Measurements from ENCODE around the gene DNLZ.
A peak's percentile ranks its signal among the peaks of the same experiment; 100 is the strongest.
"Not testable (repeated sequence)": the region's sequence is repeated elsewhere in the genome, so short reads cannot be mapped to it uniquely, and the experiment has no call there.

DNLZ gene

GRCh38 chr9:136363106-136363948, at the start of gene DNLZ:
Gene DNLZ, minus strand, starts transcription at chr9:136363744. Its CDS starts 30 bp downstream, at chr9:136363714.
- DNase-seq (ENCODE audit: low read depth) = peak; percentile 96

- DNase-seq (ENCODE audit: low read depth) = no peak
Observed at GRCh38 chr9:136412962-136413361, 49.4 kb upstream of the DNLZ start.

GRCh38 chr9:136411378-136411777, 47.8 kb upstream of the DNLZ start:
- no peak for DNase-seq (ENCODE audit: low read depth)

GRCh38 chr9:136410500-136411287, 47.1 kb upstream of the DNLZ start, which contains the start of the genes ENTR1 and PMPCA:
Gene ENTR1, minus strand, starts transcription at chr9:136410614. Its CDS starts 217 bp downstream, at chr9:136410397.
Gene PMPCA, plus strand, starts transcription at chr9:136410658. Its CDS starts 11 bp downstream, at chr9:136410669.
- peak; percentile 96 for DNase-seq (ENCODE audit: low read depth)

- peak; percentile 30 for DNase-seq (ENCODE audit: low read depth)
Observed at GRCh38 chr9:136409557-136410455, 46.3 kb upstream of the DNLZ start.

GRCh38 chr9:136407911-136408310, 44.4 kb upstream of the DNLZ start:
- no peak for DNase-seq (ENCODE audit: low read depth)

GRCh38 chr9:136407061-136407460, 43.5 kb upstream of the DNLZ start:
- not testable (repeated sequence) for DNase-seq (ENCODE audit: low read depth)

- not testable (repeated sequence) for DNase-seq (ENCODE audit: low read depth)
Observed at GRCh38 chr9:136405904-136406303, 42.4 kb upstream of the DNLZ start.

GRCh38 chr9:136405481-136405880, 41.9 kb upstream of the DNLZ start:
- DNase-seq (ENCODE audit: low read depth) = no peak

- DNase-seq (ENCODE audit: low read depth) = no peak
Observed at GRCh38 chr9:136404801-136405136, 41.2 kb upstream of the DNLZ start.

- peak; percentile 38 for DNase-seq (ENCODE audit: low read depth)
Observed at GRCh38 chr9:136403915-136404800, 40.6 kb upstream of the DNLZ start.

- DNase-seq (ENCODE audit: low read depth) = peak; percentile 66
Observed at GRCh38 chr9:136403538-136403914, 40.0 kb upstream of the DNLZ start.

- no peak for DNase-seq (ENCODE audit: low read depth)
Observed at GRCh38 chr9:136402067-136402466, 38.5 kb upstream of the DNLZ start.

GRCh38 chr9:136401173-136401922, 37.8 kb upstream of the DNLZ start:
- DNase-seq (ENCODE audit: low read depth) = no peak

GRCh38 chr9:136400038-136400834, 36.7 kb upstream of the DNLZ start, which contains the start of gene SNAPC4:
Gene SNAPC4, minus strand, starts transcription at chr9:136400170. Its CDS starts 1,742 bp downstream, at chr9:136398428.
- peak; percentile 91 for DNase-seq (ENCODE audit: low read depth)

GRCh38 chr9:136399176-136400037, 35.9 kb upstream of the DNLZ start:
- DNase-seq (ENCODE audit: low read depth) = peak; percentile 40

GRCh38 chr9:136398286-136398685, 34.7 kb upstream of the DNLZ start:
- no peak for DNase-seq (ENCODE audit: low read depth)

GRCh38 chr9:136397643-136398042, 34.1 kb upstream of the DNLZ start:
- DNase-seq (ENCODE audit: low read depth) = no peak

Measured in activated T-cell treated with anti-CD3 and anti-CD28 coated beads for 48 hours (primary cell).